ENCODE results near the gene SSNA1. TPM values are rescaled to one million over a fixed set of nuclear protein-coding genes. Genes with fewer than 3 reads are reported as not detected.
A peak's percentile ranks its signal among the peaks of the same experiment; 100 is the strongest.

Gene SSNA1
- polyA plus RNA-seq, 1 experiment = 35.0 TPM

DNA sequence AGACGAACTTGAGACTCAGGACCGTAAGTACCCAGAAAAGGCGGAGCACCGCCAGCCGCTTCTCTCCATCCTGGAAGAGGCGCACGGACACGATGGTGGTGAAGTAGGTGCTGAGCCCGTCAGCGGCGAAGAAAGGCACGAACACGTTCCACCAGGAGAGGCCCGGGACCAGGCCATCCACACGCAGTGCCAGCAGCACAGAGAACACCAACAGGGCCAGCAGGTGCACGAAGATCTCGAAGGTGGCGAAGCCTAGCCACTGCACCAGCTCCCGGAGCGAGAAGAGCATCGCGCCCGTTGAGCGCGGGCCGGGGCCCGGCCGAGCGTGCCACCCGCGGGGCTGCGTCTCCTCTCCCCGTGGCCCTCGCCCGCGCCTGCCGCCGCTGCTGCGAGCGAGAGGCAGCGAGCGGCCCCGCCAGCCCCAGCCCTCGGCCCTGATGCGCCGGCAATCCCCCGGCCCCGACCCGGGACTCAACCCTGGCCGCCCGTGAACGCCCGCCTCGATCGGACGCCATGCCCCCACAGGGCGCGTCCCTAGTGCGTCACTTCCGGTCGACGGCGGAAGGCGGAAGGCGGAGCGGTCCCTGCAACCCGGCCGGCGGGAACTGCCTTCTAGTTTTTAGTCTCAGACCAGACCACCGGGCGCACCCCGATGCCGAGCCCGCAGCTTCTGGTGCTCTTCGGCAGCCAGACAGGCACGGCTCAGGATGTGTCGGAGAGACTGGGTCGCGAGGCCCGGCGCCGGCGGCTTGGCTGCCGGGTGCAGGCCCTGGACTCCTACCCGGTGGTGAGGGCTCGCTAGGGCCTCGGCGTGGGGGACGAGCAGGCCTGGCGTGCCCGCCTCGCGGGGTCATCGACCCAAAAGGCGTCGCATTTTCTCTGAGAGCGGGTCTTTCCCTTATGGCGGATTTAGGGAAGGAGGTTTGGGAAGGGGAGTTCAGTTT lies 16.9 kb downstream of the SSNA1 start, which contains the start of the genes NDOR1 and TMEM203:
NDOR1 (plus strand) TSS at position 575 of the 944 bp plus-strand sequence; CDS start at position 653, 78 bp downstream.
TMEM203 (minus strand) TSS at position 523 of the 944 bp plus-strand sequence; CDS start at position 289, 234 bp downstream.
- DNase-seq (ENCODE audit: low read depth, low spot score) = no peak
- POLR2A ChIA-PET = interaction anchor here (0.6 to 2.3 kb wide), 6 partner anchors 11 to 119 kb away, joined by 3 to 14 read pairs (median 3); partner anchors contain the start of genes ANAPC2, RNF208, SSNA1 and TUBB4B
- H3K27me3 ChIP-seq (ENCODE audit: control insufficient read depth, insufficient read depth, low read length) = no peaks in the 10 kb centered on the region
- peak within 1 kb of the TSS; percentile 97 for H3K4me3 ChIP-seq (ENCODE audit: low read depth, low read length)
- TF ChIP-seq, protein P1, sequence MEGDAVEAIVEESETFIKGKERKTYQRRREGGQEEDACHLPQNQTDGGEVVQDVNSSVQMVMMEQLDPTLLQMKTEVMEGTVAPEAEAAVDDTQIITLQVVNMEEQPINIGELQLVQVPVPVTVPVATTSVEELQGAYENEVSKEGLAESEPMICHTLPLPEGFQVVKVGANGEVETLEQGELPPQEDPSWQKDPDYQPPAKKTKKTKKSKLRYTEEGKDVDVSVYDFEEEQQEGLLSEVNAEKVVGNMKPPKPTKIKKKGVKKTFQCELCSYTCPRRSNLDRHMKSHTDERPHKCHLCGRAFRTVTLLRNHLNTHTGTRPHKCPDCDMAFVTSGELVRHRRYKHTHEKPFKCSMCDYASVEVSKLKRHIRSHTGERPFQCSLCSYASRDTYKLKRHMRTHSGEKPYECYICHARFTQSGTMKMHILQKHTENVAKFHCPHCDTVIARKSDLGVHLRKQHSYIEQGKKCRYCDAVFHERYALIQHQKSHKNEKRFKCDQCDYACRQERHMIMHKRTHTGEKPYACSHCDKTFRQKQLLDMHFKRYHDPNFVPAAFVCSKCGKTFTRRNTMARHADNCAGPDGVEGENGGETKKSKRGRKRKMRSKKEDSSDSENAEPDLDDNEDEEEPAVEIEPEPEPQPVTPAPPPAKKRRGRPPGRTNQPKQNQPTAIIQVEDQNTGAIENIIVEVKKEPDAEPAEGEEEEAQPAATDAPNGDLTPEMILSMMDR (IDR thresholded peaks at IDR 0.05; ENCODE audit: low read depth, low read length) = no peak
- CTCF ChIA-PET = interaction anchor here (1.7 kb wide), 1 partner anchor 31 kb away, joined by 12 read pairs; no protein-coding TSS in a partner anchor
- peak within 1 kb of the TSS; percentile 39 for H3K27ac ChIP-seq (ENCODE audit: low read depth, low read length)
- H3K9me3 ChIP-seq (ENCODE audit: control insufficient read depth, insufficient read depth, low read length) = no peaks in the 10 kb centered on the region; the same call in 1 of the 2 replicates

DNA sequence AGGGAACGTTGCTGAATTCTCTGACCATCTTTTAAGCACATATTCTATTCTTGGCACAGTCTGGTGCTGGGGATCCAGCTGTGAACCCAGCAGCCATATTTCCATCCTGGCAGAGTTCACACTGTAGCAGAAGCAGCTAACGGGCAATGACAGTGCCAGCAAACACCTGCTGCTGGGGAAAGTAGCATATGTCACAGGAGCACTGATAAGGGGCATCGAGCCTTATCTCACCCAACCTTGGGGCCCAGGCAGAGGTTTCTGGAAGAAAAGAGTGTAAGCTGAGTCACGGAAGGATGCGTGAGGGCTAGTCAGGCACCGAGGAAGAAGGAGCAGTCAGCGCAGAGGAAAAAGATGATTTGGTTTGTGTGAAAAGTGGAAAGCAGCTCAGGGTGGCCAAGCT lies 18.1 kb downstream of the SSNA1 start:
- POLR2A ChIA-PET = no interaction called here
- TF ChIP-seq, protein P1 (IDR thresholded peaks at IDR 0.05; ENCODE audit: low read depth, low read length) = no peak

DNA sequence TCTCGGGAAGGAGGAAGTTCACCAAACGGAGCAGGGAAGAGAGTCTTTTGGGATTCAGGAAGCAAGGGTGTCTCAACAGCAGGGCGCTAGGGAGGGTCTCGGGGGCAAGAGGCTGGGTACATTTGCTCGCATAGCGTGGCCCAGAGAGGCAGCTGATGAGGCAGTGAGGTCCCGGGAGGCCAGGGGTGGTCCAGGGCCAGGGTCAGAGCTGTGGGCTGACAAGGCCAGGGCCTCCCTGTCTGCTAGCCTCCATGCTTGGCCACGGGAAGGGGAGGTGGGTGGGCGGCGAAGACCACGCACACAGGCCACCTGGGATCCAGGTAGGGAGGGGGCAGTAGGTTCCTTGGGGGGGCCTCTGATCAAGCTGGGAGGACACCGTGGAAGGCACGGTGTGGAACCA lies 23.1 kb downstream of the SSNA1 start:
- ChIA-PET POLR2A (no interaction called here), CTCF (no interaction called here)
- TF ChIP-seq, protein P1 (IDR thresholded peaks at IDR 0.05; ENCODE audit: low read depth, low read length) = no peak
- DNase-seq (ENCODE audit: low read depth, low spot score) = no peak
- no peak overlapping the region for H3K27ac ChIP-seq (ENCODE audit: low read depth, low read length)
- no peaks in the 10 kb centered on the region for H3K27me3 ChIP-seq (ENCODE audit: control insufficient read depth, insufficient read depth, low read length)
- no peak overlapping the region for H3K4me3 ChIP-seq (ENCODE audit: low read depth, low read length)
- no peaks in the 10 kb centered on the region; the same call in 1 of the 2 replicates for H3K9me3 ChIP-seq (ENCODE audit: control insufficient read depth, insufficient read depth, low read length)

More for the DNA sequence above, 18.1 kb downstream of the SSNA1 start:
- H3K27me3 ChIP-seq (ENCODE audit: control insufficient read depth, insufficient read depth, low read length) = no peaks in the 10 kb centered on the region
- DNase-seq (ENCODE audit: low read depth, low spot score) = no peak
- peak overlapping the region; percentile 97 for H3K4me3 ChIP-seq (ENCODE audit: low read depth, low read length)
- CTCF ChIA-PET = no interaction called here
- no peaks in the 10 kb centered on the region; the same call in 1 of the 2 replicates for H3K9me3 ChIP-seq (ENCODE audit: control insufficient read depth, insufficient read depth, low read length)
- H3K27ac ChIP-seq (ENCODE audit: low read depth, low read length) = peak overlapping the region; percentile 21

DNA sequence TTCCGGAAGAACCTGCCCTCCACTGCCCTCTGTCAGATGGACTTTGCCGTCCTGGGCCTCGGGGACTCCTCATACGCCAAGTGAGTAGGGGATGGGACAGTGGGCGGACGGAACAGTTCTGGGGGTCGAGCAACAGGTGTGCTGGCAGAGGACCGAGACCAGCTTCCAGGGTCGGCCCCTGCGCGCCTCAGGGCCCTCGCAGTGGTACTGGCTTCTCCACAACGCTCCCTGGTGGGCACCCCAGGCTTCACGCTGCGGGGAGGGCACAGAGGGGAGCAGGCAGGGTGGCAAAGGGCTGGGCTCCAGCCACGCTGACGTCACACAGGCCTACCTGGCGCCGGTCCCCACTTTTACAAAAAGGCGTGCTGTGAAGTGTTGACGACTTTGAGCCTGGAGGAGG lies 24.0 kb downstream of the SSNA1 start:
- Histone ChIP-seq H3K4me3 (ENCODE audit: low read depth, low read length) (no peak overlapping the region), H3K27me3 (ENCODE audit: control insufficient read depth, insufficient read depth, low read length) (no peaks in the 10 kb centered on the region), H3K27ac (ENCODE audit: low read depth, low read length) (no peak overlapping the region), H3K9me3 (ENCODE audit: control insufficient read depth, insufficient read depth, low read length) (no peaks in the 10 kb centered on the region; the same call in 1 of the 2 replicates)
- TF ChIP-seq, protein P1 (IDR thresholded peaks at IDR 0.05; ENCODE audit: low read depth, low read length) = no peak
- DNase-seq (ENCODE audit: low read depth, low spot score) = no peak
- CTCF ChIA-PET = no interaction called here
- POLR2A ChIA-PET = no interaction called here
